Measurements from ENCODE around the gene PRM3. TPM values are rescaled to one million over a fixed set of nuclear protein-coding genes. Genes with fewer than 3 reads are reported as not detected.

Gene PRM3
- total RNA-seq, 1 donor from 2014 or later = not detected

DNA sequence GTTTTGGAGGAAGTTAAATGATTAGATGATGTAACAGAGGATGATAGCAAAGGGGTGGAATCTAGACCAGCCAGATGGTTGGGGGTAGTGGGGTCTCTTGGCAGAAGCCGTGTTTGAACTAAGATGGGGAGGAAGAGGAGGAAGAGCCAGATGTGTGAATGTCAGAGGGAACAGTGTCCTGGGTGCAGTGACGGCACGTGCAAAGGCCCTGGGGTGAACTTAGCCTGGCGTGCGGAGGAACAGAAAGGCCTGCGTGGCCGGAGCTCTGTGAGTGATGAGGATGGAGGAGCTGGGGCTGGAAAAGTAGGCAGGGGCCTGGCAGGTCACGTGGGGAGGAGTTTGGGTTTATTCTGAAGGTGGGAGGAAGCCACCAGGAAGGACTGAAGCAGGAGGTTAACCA, 45.4 kb upstream of the PRM3 start:
- intact Hi-C loops (cut with DNase I) = no loop called here
- ATAC-seq (no peak), DNase-seq (no peak)
- no peaks in the 10 kb centered on the region for H3K36me3 ChIP-seq
- H3K27ac ChIP-seq = no peak overlapping the region
- no peak overlapping the region for H3K4me3 ChIP-seq
- no peaks in the 10 kb centered on the region for H3K27me3 ChIP-seq
- TF ChIP-seq, protein P1, sequence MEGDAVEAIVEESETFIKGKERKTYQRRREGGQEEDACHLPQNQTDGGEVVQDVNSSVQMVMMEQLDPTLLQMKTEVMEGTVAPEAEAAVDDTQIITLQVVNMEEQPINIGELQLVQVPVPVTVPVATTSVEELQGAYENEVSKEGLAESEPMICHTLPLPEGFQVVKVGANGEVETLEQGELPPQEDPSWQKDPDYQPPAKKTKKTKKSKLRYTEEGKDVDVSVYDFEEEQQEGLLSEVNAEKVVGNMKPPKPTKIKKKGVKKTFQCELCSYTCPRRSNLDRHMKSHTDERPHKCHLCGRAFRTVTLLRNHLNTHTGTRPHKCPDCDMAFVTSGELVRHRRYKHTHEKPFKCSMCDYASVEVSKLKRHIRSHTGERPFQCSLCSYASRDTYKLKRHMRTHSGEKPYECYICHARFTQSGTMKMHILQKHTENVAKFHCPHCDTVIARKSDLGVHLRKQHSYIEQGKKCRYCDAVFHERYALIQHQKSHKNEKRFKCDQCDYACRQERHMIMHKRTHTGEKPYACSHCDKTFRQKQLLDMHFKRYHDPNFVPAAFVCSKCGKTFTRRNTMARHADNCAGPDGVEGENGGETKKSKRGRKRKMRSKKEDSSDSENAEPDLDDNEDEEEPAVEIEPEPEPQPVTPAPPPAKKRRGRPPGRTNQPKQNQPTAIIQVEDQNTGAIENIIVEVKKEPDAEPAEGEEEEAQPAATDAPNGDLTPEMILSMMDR (IDR thresholded peaks at IDR 0.05) = no peak
- H3K4me1 ChIP-seq = no peaks in the 10 kb centered on the region
- no peaks in the 10 kb centered on the region for H3K9me3 ChIP-seq

DNA sequence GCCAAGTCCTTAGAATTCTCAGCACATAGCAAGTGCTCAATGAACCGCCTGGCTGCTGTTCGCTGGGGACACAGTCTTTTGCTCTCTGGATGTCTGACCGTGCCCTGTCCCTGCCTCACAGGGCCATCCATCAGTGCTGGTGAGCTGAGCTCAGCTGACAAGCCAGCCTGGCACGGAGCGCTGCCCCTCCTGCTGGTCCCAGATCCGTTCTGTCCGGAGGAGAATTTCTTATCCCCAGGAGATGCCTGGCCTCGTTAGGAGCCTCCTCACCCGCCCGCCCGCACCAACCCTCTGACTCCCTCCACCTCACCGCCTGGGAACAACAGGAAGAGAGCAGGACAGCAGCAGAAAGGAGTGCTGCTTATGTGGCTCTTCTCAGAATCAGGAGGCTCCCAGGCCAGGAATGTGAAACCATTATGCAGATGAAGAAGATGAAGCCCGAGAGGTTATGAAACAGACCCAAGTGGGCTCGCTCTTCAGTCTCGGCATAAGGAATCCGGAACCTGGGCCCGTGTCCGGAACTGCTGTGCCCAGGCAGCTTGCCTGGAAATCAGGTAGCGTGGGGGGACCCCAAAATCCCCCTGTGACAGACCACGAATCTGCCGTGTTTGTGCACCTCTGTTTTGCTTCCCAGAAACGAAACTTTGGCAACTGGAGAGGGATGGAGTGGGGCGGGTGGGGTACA, 43.0 kb upstream of the PRM3 start:
- H3K4me3 ChIP-seq = no peak overlapping the region
- peaks cover 4% of the 10 kb centered on the region for H3K4me1 ChIP-seq
- H3K9me3 ChIP-seq = no peaks in the 10 kb centered on the region
- no peaks in the 10 kb centered on the region for H3K27me3 ChIP-seq
- no peak for ATAC-seq
- no peak for DNase-seq
- no peak overlapping the region for H3K27ac ChIP-seq
- TF ChIP-seq, protein P1 (IDR thresholded peaks at IDR 0.05) = no peak
- intact Hi-C loops (cut with DNase I) = no loop called here
- H3K36me3 ChIP-seq = no peaks in the 10 kb centered on the region

DNA sequence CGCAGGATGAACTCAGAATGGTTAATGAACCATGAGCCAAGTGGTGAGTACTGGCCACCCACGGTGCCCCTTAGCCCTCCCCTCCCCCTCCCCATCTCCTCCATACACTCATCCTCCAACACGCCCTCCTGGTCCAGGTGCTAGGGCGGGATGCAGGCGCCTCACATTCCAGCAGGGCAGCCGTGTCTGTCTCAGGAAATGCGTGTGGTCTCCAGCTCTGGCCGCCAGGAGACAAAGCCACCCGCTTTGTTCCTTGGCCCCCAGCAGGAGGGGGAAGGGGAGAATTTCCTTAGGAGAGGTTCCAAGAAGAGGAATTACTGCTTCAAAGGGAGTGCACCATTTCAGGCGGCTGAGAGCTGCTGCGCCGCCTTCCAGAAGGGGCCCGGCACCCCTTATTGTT, 42.1 kb upstream of the PRM3 start:
- H3K27me3 ChIP-seq = no peaks in the 10 kb centered on the region
- DNase-seq (no peak), ATAC-seq (no peak)
- peaks cover 12% of the 10 kb centered on the region for H3K4me1 ChIP-seq
- no peaks in the 10 kb centered on the region for H3K9me3 ChIP-seq
- TF ChIP-seq, protein P1 (IDR thresholded peaks at IDR 0.05) = no peak
- H3K36me3 ChIP-seq = no peaks in the 10 kb centered on the region
- intact Hi-C loops (cut with DNase I) = no loop called here
- H3K27ac ChIP-seq = no peak overlapping the region
- H3K4me3 ChIP-seq = no peak overlapping the region

GRCh38 chr16:11314309-11314894, 41.0 kb upstream of the PRM3 start:
- Histone ChIP-seq H3K9me3 (no peaks in the 10 kb centered on the region), H3K36me3 (no peaks in the 10 kb centered on the region), H3K4me1 (peaks cover 13% of the 10 kb centered on the region), H3K27ac (no peak overlapping the region), H3K4me3 (no peak overlapping the region), H3K27me3 (no peaks in the 10 kb centered on the region)
- TF ChIP-seq, protein P1 (IDR thresholded peaks at IDR 0.05) = no peak
- intact Hi-C loops (cut with DNase I) = no loop called here
- DNase-seq (no peak), ATAC-seq (no peak)

GRCh38 chr16:11313493-11314308, 40.3 kb upstream of the PRM3 start:
- no peaks in the 10 kb centered on the region for H3K9me3 ChIP-seq
- DNase-seq = no peak
- H3K27me3 ChIP-seq = no peaks in the 10 kb centered on the region
- intact Hi-C loops (cut with DNase I) = no loop called here
- no peak overlapping the region for H3K27ac ChIP-seq
- no peak overlapping the region for H3K4me3 ChIP-seq
- TF ChIP-seq, protein P1 (IDR thresholded peaks at IDR 0.05) = no peak
- ATAC-seq = no peak
- peaks cover 19% of the 10 kb centered on the region for H3K4me1 ChIP-seq
- no peaks in the 10 kb centered on the region for H3K36me3 ChIP-seq

Measured in upper lobe of right lung (tissue), 1 donor.